Occipital lobe (tissue), 2 donors: Measurements from ENCODE around the gene PPARA. TPM values are rescaled to one million over a fixed set of nuclear protein-coding genes. Genes with fewer than 3 reads are reported as not detected.

ENCODE experiments used
- DNase-seq: peaks from one replicate; lab custom pipeline; 2025; lab: John Stamatoyannopoulos, UW
- total RNA-seq: library from RNA; depleted of rRNA; stranded (reverse); fragments of >200 nt; gene quantifications from one replicate; pipeline ENCODE4 v1.2.3, GENCODE V29; 2014

Gene PPARA
- total RNA-seq, 1 donor from 2014 or later, result 3.3 TPM

- DNase-seq, result no peak
Observed at GRCh38 chr22:46272762-46273431, 122.6 kb downstream of the PPARA start.

GRCh38 chr22:46273432-46274148 is 123.3 kb downstream of the PPARA start:
- no peak for DNase-seq

GRCh38 chr22:46274381-46274780 is 124.1 kb downstream of the PPARA start:
- no peak for DNase-seq

GRCh38 chr22:46275455-46276122 is 125.3 kb downstream of the PPARA start:
- no peak for DNase-seq

- no peak for DNase-seq
Observed at GRCh38 chr22:46276563-46276962, 126.2 kb downstream of the PPARA start.

- DNase-seq, result no peak
Observed at GRCh38 chr22:46278656-46279645, 128.6 kb downstream of the PPARA start.

- DNase-seq, result no peak
Observed at GRCh38 chr22:46280063-46280817, 129.9 kb downstream of the PPARA start.

- no peak for DNase-seq
Observed at GRCh38 chr22:46280999-46281623, 130.8 kb downstream of the PPARA start.

GRCh38 chr22:46281866-46282678 is 131.7 kb downstream of the PPARA start:
- DNase-seq, result no peak

GRCh38 chr22:46286006-46286405 is 135.7 kb downstream of the PPARA start:
- no peak for DNase-seq

GRCh38 chr22:46286941-46287872 is 136.9 kb downstream of the PPARA start:
- no peak for DNase-seq

- no peak for DNase-seq
Observed at GRCh38 chr22:46287873-46288751, 137.8 kb downstream of the PPARA start.

- DNase-seq, result no peak
Observed at GRCh38 chr22:46288846-46289243, 138.5 kb downstream of the PPARA start.

GRCh38 chr22:46289244-46289891 is 139.0 kb downstream of the PPARA start:
- DNase-seq, result no peak

GRCh38 chr22:46290121-46290842 is 140.0 kb downstream of the PPARA start:
- DNase-seq, result no peak
